Measurements from ENCODE around the gene TTN.

The TTN gene

DNA sequence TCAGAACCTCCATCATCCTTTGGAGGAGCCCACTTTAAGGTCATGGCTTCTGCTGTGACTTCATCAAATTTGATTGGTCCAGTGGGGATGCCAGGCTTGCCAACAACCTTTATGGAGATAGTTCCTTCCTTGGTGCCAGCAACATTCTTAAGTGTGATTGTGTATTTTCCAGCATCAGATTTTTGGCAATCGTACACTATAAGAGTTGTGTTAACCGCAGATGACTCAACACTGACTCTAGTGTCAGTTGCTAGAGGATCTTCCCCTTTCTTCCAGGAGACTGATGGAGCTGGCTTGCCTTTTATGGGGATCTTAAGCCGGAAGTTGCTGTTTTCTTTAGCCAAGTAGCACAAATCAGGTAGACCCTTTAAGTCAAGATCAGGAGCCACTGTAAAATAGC, 228.2 kb downstream of the TTN start:
- no peak overlapping the region for H3K27ac ChIP-seq
- ChIA-PET CTCF (no interaction called here), POLR2A (ENCODE audit: low non-redundant PET) (no interaction called here)
- TF ChIP-seq, protein P1, sequence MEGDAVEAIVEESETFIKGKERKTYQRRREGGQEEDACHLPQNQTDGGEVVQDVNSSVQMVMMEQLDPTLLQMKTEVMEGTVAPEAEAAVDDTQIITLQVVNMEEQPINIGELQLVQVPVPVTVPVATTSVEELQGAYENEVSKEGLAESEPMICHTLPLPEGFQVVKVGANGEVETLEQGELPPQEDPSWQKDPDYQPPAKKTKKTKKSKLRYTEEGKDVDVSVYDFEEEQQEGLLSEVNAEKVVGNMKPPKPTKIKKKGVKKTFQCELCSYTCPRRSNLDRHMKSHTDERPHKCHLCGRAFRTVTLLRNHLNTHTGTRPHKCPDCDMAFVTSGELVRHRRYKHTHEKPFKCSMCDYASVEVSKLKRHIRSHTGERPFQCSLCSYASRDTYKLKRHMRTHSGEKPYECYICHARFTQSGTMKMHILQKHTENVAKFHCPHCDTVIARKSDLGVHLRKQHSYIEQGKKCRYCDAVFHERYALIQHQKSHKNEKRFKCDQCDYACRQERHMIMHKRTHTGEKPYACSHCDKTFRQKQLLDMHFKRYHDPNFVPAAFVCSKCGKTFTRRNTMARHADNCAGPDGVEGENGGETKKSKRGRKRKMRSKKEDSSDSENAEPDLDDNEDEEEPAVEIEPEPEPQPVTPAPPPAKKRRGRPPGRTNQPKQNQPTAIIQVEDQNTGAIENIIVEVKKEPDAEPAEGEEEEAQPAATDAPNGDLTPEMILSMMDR (conservative IDR thresholded peaks at IDR 0.05; ENCODE audit: low read depth) = no peak
- DNase-seq (ENCODE audit: low spot score) = no peak

DNA sequence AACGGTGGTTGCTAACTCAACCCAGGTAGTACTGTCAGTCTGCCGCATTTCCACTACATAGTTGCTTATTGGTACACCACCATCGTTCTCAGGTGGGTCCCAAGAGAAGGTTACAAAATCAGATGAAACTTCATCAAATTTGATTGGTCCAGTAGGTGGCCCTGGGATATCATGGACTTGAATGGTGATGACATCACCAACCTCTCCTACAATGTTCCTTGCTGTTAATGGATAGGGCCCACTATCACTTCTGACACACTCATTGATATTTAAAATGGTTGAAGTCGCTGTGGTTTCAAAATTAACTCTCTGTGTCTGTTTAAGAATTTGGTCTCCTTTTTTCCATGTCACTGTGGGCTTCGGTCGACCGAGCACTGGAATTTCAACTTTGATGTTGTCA, 232.4 kb downstream of the TTN start:
- H3K27ac ChIP-seq = no peak overlapping the region
- ChIA-PET POLR2A (ENCODE audit: low non-redundant PET) (no interaction called here), CTCF (no interaction called here)
- DNase-seq (ENCODE audit: low spot score) = no peak
- TF ChIP-seq, protein P1 (conservative IDR thresholded peaks at IDR 0.05; ENCODE audit: low read depth) = no peak

DNA sequence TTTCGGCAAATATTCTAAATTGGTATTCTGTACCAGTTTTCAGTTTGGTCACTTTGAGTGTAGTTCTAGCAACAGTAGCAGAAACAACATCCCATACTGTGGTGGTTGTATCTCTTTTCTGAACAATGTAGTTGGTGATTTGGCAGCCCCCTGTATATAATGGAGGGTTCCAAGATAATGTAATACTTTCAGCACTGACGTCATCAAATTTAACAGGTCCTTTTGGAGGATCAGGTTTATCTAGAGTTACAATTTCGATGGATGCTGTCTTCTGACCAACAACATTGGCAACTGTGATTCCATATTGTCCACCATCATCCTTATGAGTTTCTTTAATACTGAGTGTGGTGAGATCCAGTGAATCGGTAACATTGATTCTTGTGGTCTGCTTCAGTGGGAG, 239.0 kb downstream of the TTN start:
- H3K27ac ChIP-seq = no peak overlapping the region
- TF ChIP-seq, protein P1 (conservative IDR thresholded peaks at IDR 0.05; ENCODE audit: low read depth) = no peak
- ChIA-PET POLR2A (ENCODE audit: low non-redundant PET) (no interaction called here), CTCF (no interaction called here)
- no peak for DNase-seq (ENCODE audit: low spot score)

DNA sequence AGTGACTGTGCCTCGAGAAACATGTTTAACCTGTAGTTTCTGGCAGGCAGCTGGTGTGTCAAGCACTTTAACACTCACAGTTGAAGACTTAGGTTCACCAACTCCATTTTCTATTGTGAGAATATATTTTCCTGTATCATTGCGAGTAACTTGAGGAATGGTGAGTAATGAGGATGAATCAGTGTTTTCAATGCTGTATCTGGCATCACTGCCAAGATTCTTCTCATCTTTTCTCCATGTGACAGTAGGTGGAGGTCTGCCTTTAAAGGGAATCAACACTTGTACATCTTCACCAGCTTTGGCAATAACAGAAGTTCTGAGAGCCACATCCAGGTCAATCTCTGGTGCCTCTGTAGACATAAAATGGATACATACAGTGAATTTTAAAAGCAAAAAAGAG, 254.2 kb downstream of the TTN start:
- ChIA-PET CTCF (no interaction called here), POLR2A (ENCODE audit: low non-redundant PET) (no interaction called here)
- H3K27ac ChIP-seq = no peak overlapping the region
- TF ChIP-seq, protein P1 (conservative IDR thresholded peaks at IDR 0.05; ENCODE audit: low read depth) = no peak
- DNase-seq (ENCODE audit: low spot score) = peak; percentile 68

DNA sequence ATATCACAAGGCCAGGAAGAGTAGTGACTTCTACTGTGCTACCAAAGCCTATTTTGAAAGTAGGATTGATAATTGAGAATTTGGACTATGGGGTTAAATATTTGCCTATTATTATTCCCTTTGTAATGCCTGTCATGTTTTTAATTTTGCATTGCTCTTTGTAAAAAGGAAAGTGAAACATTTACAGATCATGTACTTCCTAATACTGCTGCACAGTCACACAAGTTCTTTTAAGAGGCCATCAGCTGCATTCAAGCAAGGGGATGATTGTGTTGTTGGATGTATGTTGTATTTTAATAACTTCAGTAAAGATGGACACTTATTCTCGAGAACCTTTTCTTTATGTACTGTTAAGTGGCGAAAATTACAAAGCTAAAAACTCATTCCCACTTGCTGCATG, 256.9 kb downstream of the TTN start:
- no peak for DNase-seq (ENCODE audit: low spot score)
- H3K27ac ChIP-seq = no peak overlapping the region
- ChIA-PET CTCF (no interaction called here), POLR2A (ENCODE audit: low non-redundant PET) (no interaction called here)
- TF ChIP-seq, protein P1 (conservative IDR thresholded peaks at IDR 0.05; ENCODE audit: low read depth) = no peak

DNA sequence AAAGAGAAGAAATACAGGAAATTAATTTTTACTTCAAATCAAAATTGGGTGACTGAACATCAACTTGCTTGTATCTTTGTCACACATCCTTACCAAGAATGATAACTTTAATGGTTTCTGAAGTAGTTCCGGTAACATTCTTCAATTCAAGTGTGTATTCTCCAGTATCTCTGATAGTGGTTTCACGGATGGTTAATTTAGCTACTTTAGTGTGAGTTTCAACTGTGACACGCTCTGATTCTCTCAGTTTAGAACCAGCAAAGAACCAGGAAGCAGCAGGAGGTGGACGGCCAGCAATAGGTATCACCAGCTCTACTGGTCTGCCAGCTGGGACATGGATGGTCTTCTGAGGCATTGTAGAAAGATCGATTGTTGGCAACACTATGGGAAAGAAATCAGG, 264.7 kb downstream of the TTN start:
- TF ChIP-seq, protein P1 (conservative IDR thresholded peaks at IDR 0.05; ENCODE audit: low read depth) = no peak
- no peak for DNase-seq (ENCODE audit: low spot score)
- H3K27ac ChIP-seq = no peak overlapping the region
- ChIA-PET CTCF (no interaction called here), POLR2A (ENCODE audit: low non-redundant PET) (no interaction called here)

DNA sequence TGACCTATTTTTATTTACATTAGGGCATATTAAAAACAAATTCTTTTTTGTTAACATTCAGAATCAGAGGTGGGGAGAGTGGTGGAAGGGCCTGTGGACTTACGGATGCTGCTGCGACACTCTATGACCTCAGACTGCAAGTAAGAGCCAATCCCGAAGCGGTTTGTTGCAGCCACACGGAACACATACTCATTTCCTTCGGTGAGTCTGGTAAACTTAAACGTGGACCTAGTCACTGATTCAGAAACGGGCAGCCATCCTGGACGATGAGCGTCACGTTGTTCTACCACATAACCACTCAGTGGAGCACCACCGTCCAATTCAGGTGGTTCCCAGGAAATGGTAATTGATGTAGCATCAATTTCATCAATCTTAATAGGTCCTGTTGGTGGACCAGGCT, 265.1 kb downstream of the TTN start:
- ChIA-PET CTCF (no interaction called here), POLR2A (ENCODE audit: low non-redundant PET) (no interaction called here)
- no peak overlapping the region for H3K27ac ChIP-seq
- TF ChIP-seq, protein P1 (conservative IDR thresholded peaks at IDR 0.05; ENCODE audit: low read depth) = no peak
- no peak for DNase-seq (ENCODE audit: low spot score)
